ENCODE measurements around the gene BTF3.
"Not testable (repeated sequence)": the region's sequence is repeated elsewhere in the genome, so short reads cannot be mapped to it uniquely, and the experiment has no call there.

Gene BTF3

DNA sequence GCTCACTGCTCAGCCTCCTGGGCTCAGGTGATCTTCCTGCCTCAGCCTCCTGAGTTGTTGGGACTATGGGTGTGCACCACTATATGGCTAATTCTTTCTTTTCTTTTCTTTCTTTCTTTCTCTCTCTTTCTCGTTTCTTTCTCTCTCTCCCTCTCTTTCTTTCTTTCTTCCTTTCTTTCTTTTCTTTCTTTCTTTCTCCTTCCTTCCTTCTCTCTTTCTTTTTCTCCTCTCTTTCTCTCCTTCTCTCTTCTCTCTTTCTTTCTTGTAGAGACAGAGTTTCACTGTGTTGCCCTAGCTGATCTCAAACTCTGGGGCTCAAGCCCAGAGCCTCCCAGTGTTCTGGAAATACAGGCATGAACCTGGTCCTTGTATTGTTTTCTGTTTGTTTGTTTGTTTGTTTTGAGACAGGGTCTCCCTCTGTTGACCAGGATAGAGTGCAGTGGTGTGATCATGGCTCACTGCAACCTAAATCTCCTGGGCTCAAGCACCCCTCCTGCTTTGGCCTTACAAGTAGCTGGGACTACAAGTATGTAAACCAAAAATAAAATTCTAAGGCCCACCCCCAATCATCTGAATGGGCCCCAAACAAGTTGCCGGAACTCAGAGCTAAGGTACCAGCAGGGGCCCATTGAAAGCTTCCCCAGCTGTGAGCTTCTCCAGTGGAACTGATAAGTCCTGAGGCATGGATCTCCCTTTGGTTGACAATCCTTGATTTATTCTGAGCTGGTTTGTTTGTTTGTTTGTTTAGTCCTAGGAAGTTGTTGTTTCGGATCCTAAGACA is 11.9 kb upstream of the BTF3 start:
- no peak for DNase-seq (ENCODE audit: low read depth)
- no peak overlapping the region for H3K4me3 ChIP-seq (replicated peaks; ENCODE audit: low read depth, low read length)
- no peak for TF ChIP-seq CTCF (IDR thresholded peaks at IDR 0.05; ENCODE audit: low read length, missing control alignments)

- H3K4me3 ChIP-seq (replicated peaks; ENCODE audit: low read depth, low read length); DNase-seq (ENCODE audit: low read depth): not testable (repeated sequence)
Observed at GRCh38 chr5:73487257-73487656, 11.0 kb upstream of the BTF3 start.

DNA sequence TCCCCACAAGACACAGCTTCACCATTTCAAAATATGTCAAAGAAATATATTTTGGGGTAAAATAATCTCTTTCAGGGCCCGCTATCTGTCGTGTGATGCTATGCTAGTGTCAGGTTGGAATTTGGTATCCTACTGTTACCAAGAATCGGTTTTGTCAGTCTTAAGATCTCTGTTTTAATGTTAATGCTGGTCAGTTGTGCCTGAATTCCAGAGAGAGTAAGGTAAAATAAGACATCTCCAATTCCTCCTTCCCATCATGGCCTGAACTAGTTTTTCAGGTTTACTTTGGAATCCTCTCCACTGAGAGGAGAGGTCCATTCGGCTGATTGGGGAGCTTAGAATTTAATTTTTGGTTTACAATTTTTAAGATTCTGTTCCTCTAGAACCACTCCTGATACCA is 10.4 kb upstream of the BTF3 start:
- TF ChIP-seq CTCF (IDR thresholded peaks at IDR 0.05; ENCODE audit: low read length, missing control alignments), result no peak
- no peak for DNase-seq (ENCODE audit: low read depth)
- H3K4me3 ChIP-seq (replicated peaks; ENCODE audit: low read depth, low read length), result no peak overlapping the region

- DNase-seq (ENCODE audit: low read depth), result no peak
- no peak for TF ChIP-seq CTCF (IDR thresholded peaks at IDR 0.05; ENCODE audit: low read length, missing control alignments)
- H3K4me3 ChIP-seq (replicated peaks; ENCODE audit: low read depth, low read length), result no peak overlapping the region
Observed at GRCh38 chr5:73488806-73489205, 9.4 kb upstream of the BTF3 start.

DNA sequence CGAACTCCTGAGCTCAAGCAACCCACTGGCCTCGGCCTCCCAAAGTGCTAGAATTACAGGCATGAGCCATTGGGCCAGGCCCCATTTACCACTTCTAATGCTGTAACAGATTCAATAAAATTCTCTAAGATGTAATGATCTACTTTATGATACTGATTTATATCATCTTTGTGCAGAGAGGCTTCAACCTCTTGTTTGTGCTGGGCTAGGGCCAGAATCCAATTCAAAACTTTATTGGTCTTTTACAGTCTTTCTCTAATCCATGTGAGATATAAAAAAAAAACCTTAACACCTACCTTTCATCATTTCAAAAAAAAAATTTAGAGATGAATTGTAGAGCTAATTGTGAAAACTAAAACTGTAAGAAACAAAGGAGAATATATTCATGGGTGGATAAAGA is 8.2 kb upstream of the BTF3 start:
- TF ChIP-seq CTCF (IDR thresholded peaks at IDR 0.05; ENCODE audit: low read length, missing control alignments), result no peak
- DNase-seq (ENCODE audit: low read depth), result no peak
- no peak overlapping the region for H3K4me3 ChIP-seq (replicated peaks; ENCODE audit: low read depth, low read length)

DNA sequence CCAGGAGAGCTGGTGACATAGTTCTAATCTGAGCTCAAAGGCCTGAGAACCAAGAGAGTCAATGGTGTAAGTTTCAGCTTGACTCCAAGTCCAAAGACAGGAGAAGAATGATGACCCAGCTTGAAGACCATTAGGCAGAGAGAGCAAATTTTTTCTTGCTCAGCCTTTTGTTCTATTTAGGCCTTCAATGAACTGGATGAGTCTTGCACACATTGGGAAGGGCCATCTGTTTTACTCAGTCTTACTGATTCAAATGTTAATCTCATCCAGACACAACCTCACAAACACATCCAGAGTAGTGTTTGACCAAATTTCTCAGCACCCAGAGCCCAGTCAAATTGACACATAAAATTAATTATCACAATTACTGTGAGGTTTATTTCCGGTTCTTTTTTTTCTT is 7.1 kb upstream of the BTF3 start:
- H3K4me3 ChIP-seq (replicated peaks; ENCODE audit: low read depth, low read length), result no peak overlapping the region
- no peak for TF ChIP-seq CTCF (IDR thresholded peaks at IDR 0.05; ENCODE audit: low read length, missing control alignments)
- DNase-seq (ENCODE audit: low read depth), result no peak

DNA sequence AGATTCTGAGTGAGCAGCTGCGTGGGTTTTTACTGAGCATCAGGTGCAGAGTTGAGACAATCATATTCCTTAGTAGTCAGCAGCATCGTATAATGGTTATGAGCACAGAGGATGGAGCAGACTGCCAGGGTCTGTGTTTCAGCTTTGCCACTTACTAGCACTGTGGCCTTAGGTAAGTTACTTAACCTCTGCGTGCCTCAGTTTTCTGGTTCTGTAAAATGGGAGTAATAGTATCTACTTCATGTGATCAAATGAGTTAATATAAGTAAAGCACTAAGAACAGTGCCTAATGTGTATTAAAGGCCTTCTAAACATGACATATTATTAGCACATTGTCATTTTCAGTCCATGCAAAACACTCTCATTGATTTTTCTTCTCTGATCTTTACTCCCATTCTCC is 4.8 kb upstream of the BTF3 start:
- no peak for TF ChIP-seq CTCF (IDR thresholded peaks at IDR 0.05; ENCODE audit: low read length, missing control alignments)
- H3K4me3 ChIP-seq (replicated peaks; ENCODE audit: low read depth, low read length), result no peak overlapping the region
- no peak for DNase-seq (ENCODE audit: low read depth)

Measured in fibroblast of pulmonary artery (primary cell).